DOHH2 (cell line): Measurements from ENCODE around the gene ATP12A.

Experiments
- EZH2phosphoT487 ChIP-seq: fragments of 200-600 bp; sonication (generic); IDR thresholded peaks from 2 replicates; pipeline ENCODE4 v1.6.1; 2017; ENCODE audit warnings: borderline replicate concordance, mild to moderate bottlenecking, antibody characterized with exemption, low read length, moderate library complexity, mixed read lengths
- TF ChIP-seq, protein P1 (sequence below): fragments of 200-600 bp; sonication (generic); IDR thresholded peaks from one replicate; pipeline ENCODE4 v1.5.1; 2014; ENCODE audit warnings: antibody characterized with exemption, mild to moderate bottlenecking, low read depth, low read length; ENCODE audit not compliant: poor library complexity, severe bottlenecking

DNA sequence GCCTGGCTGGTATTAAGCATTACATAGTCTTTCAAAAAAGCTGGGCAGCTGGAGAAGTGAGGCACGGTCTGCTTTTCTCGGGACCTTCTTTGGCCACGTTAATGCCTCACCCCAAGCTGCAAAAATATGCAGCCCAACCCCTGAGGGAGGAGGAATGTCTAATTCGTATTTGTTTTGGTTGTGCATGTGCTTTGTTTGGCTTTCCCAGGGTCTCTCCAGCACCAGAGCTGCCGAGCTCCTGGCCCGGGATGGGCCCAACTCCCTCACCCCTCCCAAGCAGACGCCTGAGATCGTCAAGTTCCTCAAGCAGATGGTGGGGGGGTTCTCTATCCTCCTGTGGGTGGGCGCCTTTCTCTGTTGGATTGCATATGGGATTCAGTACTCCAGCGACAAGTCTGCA, 7.9 kb downstream of the ATP12A start:
- TF ChIP-seq, protein P1, sequence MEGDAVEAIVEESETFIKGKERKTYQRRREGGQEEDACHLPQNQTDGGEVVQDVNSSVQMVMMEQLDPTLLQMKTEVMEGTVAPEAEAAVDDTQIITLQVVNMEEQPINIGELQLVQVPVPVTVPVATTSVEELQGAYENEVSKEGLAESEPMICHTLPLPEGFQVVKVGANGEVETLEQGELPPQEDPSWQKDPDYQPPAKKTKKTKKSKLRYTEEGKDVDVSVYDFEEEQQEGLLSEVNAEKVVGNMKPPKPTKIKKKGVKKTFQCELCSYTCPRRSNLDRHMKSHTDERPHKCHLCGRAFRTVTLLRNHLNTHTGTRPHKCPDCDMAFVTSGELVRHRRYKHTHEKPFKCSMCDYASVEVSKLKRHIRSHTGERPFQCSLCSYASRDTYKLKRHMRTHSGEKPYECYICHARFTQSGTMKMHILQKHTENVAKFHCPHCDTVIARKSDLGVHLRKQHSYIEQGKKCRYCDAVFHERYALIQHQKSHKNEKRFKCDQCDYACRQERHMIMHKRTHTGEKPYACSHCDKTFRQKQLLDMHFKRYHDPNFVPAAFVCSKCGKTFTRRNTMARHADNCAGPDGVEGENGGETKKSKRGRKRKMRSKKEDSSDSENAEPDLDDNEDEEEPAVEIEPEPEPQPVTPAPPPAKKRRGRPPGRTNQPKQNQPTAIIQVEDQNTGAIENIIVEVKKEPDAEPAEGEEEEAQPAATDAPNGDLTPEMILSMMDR = no peak
- TF ChIP-seq EZH2phosphoT487 = no peak
